ENCODE measurements around the gene EHD2. TPM values are rescaled to one million over a fixed set of nuclear protein-coding genes. Genes with fewer than 3 reads are reported as not detected.

EHD2 gene
- total and polyA plus RNA-seq, 2 donors (not counting 1 experiment from before 2014, with no cell fraction given) = 97.0 to 192 TPM

GRCh38 chr19:47765523-47766358 is 52.5 kb downstream of the EHD2 start:
- no peak overlapping the region for H3K4me3 ChIP-seq (replicated peaks in 1 of 4; ENCODE audit: control extremely low read depth in 1 of 4, insufficient read depth in 1 of 4, low read depth in 3 of 4, low read length in 4 of 4)
- no peaks in the 10 kb centered on the region for H3K4me1 ChIP-seq (ENCODE audit: control insufficient read depth, extremely low read depth, insufficient read depth, low read length)
- H2AFZ ChIP-seq (ENCODE audit: low read length) = no peak overlapping the region
- no peak overlapping the region for H3K9ac ChIP-seq (ENCODE audit: insufficient read depth, low read length)
- no peak overlapping the region for H3K4me2 ChIP-seq (ENCODE audit: extremely low read depth, insufficient read depth, low read length)
- H3K9me3 ChIP-seq (ENCODE audit: control insufficient read depth, insufficient read depth, low read depth, low read length) = no peaks in the 10 kb centered on the region
- H3K27ac ChIP-seq (ENCODE audit: insufficient read depth, low read length) = no peak overlapping the region
- no peaks in the 10 kb centered on the region for H3K79me2 ChIP-seq (ENCODE audit: control insufficient read depth, insufficient read depth, low read length)
- H3K36me3 ChIP-seq (ENCODE audit: control insufficient read depth, insufficient read depth, low read length) = no peaks in the 10 kb centered on the region
- no peaks in the 10 kb centered on the region for H4K20me1 ChIP-seq (ENCODE audit: control insufficient read depth, extremely low read depth, insufficient read depth, low read length)
- no peaks in the 10 kb centered on the region for H3K27me3 ChIP-seq (ENCODE audit: control insufficient read depth, insufficient read depth, low read length)
- TF ChIP-seq EZH2 (IDR thresholded peaks at IDR 0.05; ENCODE audit: low read length, missing control alignments) (no peak), CTCF (conservative IDR thresholded peaks at IDR 0.05 in 1 of 2, IDR thresholded peaks at IDR 0.05 in 1 of 2; ENCODE audit: low read depth in 1 of 2, low read length in 2 of 2) (peak; percentile 76 to 86)
- DNase-seq (ENCODE audit: low read depth in 2 of 2) = peak; percentile 39 to 51

- no peak overlapping the region for H3K4me2 ChIP-seq (ENCODE audit: extremely low read depth, insufficient read depth, low read length)
- H3K36me3 ChIP-seq (ENCODE audit: control insufficient read depth, insufficient read depth, low read length) = no peaks in the 10 kb centered on the region
- no peaks in the 10 kb centered on the region for H4K20me1 ChIP-seq (ENCODE audit: control insufficient read depth, extremely low read depth, insufficient read depth, low read length)
- no peaks in the 10 kb centered on the region for H3K9me3 ChIP-seq (ENCODE audit: control insufficient read depth, insufficient read depth, low read depth, low read length)
- H3K27me3 ChIP-seq (ENCODE audit: control insufficient read depth, insufficient read depth, low read length) = no peaks in the 10 kb centered on the region
- no peaks in the 10 kb centered on the region for H3K79me2 ChIP-seq (ENCODE audit: control insufficient read depth, insufficient read depth, low read length)
- no peak overlapping the region for H3K9ac ChIP-seq (ENCODE audit: insufficient read depth, low read length)
- H3K4me1 ChIP-seq (ENCODE audit: control insufficient read depth, extremely low read depth, insufficient read depth, low read length) = no peaks in the 10 kb centered on the region
- H3K27ac ChIP-seq (ENCODE audit: insufficient read depth, low read length) = no peak overlapping the region
- DNase-seq (ENCODE audit: low read depth in 2 of 2) = no peak
- no peak overlapping the region for H3K4me3 ChIP-seq (replicated peaks in 1 of 4; ENCODE audit: control extremely low read depth in 1 of 4, insufficient read depth in 1 of 4, low read depth in 3 of 4, low read length in 4 of 4)
- TF ChIP-seq CTCF (conservative IDR thresholded peaks at IDR 0.05 in 1 of 2, IDR thresholded peaks at IDR 0.05 in 1 of 2; ENCODE audit: low read depth in 1 of 2, low read length in 2 of 2) (no peak), EZH2 (IDR thresholded peaks at IDR 0.05; ENCODE audit: low read length, missing control alignments) (no peak)
- no peak overlapping the region for H2AFZ ChIP-seq (ENCODE audit: low read length)
These were observed 53.1 kb downstream of the EHD2 start for GRCh38 chr19:47766359-47766620.

GRCh38 chr19:47766670-47767069 is 53.4 kb downstream of the EHD2 start:
- Histone ChIP-seq H3K36me3 (ENCODE audit: control insufficient read depth, insufficient read depth, low read length) (no peaks in the 10 kb centered on the region), H3K79me2 (ENCODE audit: control insufficient read depth, insufficient read depth, low read length) (no peaks in the 10 kb centered on the region), H4K20me1 (ENCODE audit: control insufficient read depth, extremely low read depth, insufficient read depth, low read length) (no peaks in the 10 kb centered on the region), H3K9ac (ENCODE audit: insufficient read depth, low read length) (no peak overlapping the region), H3K27ac (ENCODE audit: insufficient read depth, low read length) (no peak overlapping the region), H3K4me1 (ENCODE audit: control insufficient read depth, extremely low read depth, insufficient read depth, low read length) (no peaks in the 10 kb centered on the region), H3K27me3 (ENCODE audit: control insufficient read depth, insufficient read depth, low read length) (no peaks in the 10 kb centered on the region), H3K4me3 (replicated peaks in 1 of 4; ENCODE audit: control extremely low read depth in 1 of 4, insufficient read depth in 1 of 4, low read depth in 3 of 4, low read length in 4 of 4) (no peak overlapping the region), H3K4me2 (ENCODE audit: extremely low read depth, insufficient read depth, low read length) (no peak overlapping the region), H3K9me3 (ENCODE audit: control insufficient read depth, insufficient read depth, low read depth, low read length) (no peaks in the 10 kb centered on the region), H2AFZ (ENCODE audit: low read length) (no peak overlapping the region)
- TF ChIP-seq EZH2 (IDR thresholded peaks at IDR 0.05; ENCODE audit: low read length, missing control alignments) (no peak), CTCF (conservative IDR thresholded peaks at IDR 0.05 in 1 of 2, IDR thresholded peaks at IDR 0.05 in 1 of 2; ENCODE audit: low read depth in 1 of 2, low read length in 2 of 2) (no peak)
- DNase-seq (ENCODE audit: low read depth in 2 of 2) = no peak
